Measurements from ENCODE around the gene PFKFB1.

PFKFB1 gene

DNA sequence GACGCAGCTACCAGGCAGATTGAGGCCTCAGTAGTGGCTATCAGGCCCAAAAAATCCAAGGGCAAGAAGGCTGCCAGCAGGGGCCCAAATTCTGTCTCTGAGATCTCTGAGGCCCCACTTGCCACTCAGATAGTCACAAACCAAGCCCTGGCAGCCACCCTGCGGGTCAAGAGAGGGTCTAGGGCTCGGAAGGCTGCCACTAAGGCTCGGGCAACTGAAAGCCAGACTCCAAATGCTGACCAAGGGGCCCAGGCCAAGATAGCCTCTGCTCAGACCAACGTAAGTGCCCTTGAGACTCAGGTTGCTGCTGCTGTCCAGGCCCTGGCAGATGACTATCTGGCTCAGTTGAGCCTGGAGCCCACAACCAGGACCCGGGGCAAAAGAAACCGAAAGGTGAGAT, 70.6 kb downstream of the PFKFB1 start:
- Mint-ChIP-seq H3K4me3 (no peak overlapping the region), H3K27ac (no peak overlapping the region), H3K9me3 (no peaks in the 10 kb centered on the region), H3K4me1 (ENCODE audit: low read depth) (peaks cover 10% of the 10 kb centered on the region), H3K27me3 (ENCODE audit: low read depth) (peaks cover 11% of the 10 kb centered on the region), H3K36me3 (ENCODE audit: low read depth) (no peaks in the 10 kb centered on the region)

DNA sequence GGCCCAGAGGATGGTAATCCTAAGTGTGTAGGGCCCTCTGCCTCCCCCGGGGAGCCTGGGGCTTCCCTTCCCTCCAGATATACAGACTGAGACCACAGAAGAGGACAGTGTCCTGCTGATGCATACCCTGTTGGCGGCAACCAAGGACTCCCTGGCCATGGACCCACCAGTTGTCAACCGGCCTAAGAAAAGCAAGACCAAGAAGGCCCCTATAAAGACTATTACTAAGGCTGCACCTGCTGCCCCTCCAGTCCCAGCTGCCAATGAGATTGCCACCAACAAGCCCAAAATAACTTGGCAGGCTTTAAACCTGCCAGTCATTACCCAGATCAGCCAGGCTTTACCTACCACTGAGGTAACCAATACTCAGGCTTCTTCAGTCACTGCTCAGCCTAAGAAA, 71.4 kb downstream of the PFKFB1 start:
- H3K4me1 Mint-ChIP-seq (ENCODE audit: low read depth) = peaks cover 10% of the 10 kb centered on the region
- H3K27ac Mint-ChIP-seq = no peak overlapping the region
- H3K27me3 Mint-ChIP-seq (ENCODE audit: low read depth) = peaks cover 11% of the 10 kb centered on the region
- no peaks in the 10 kb centered on the region for H3K36me3 Mint-ChIP-seq (ENCODE audit: low read depth)
- H3K9me3 Mint-ChIP-seq = no peaks in the 10 kb centered on the region
- H3K4me3 Mint-ChIP-seq = no peak overlapping the region

DNA sequence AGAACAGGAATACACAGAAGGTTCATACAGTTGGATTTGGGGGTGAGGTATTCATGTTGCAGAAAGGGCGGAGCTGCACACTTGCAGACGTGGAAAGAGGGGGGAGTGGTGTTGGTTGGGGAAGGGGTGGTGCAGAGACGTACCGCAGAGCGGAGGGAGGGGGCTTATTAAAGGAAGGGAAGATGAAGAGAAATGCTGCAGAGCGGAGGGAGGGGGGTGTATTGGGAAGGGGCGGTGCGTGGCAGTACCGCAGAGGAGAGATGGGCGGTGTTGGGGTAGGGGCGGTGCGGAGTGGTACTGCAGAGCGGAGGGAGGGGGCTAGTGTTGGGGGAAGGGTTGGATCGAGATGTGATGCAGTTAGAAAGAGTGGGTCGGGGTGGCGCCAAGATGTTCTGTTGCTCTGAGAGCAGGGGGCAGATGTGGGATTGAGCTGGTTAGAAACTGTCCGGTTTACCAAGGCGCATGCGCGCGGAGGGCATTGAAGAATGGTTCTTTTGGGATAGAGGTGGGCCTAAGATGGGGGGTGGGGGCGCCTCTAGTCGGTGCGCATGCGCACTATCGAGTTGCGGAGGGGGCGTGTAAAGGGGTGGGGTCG, 72.5 kb downstream of the PFKFB1 start:
- Mint-ChIP-seq H3K36me3 (ENCODE audit: low read depth) (no peaks in the 10 kb centered on the region), H3K9me3 (no peaks in the 10 kb centered on the region), H3K27ac (peak overlapping the region; percentile 50), H3K4me1 (ENCODE audit: low read depth) (peaks cover 10% of the 10 kb centered on the region), H3K4me3 (peak overlapping the region; percentile 91), H3K27me3 (ENCODE audit: low read depth) (peaks cover 11% of the 10 kb centered on the region)

DNA sequence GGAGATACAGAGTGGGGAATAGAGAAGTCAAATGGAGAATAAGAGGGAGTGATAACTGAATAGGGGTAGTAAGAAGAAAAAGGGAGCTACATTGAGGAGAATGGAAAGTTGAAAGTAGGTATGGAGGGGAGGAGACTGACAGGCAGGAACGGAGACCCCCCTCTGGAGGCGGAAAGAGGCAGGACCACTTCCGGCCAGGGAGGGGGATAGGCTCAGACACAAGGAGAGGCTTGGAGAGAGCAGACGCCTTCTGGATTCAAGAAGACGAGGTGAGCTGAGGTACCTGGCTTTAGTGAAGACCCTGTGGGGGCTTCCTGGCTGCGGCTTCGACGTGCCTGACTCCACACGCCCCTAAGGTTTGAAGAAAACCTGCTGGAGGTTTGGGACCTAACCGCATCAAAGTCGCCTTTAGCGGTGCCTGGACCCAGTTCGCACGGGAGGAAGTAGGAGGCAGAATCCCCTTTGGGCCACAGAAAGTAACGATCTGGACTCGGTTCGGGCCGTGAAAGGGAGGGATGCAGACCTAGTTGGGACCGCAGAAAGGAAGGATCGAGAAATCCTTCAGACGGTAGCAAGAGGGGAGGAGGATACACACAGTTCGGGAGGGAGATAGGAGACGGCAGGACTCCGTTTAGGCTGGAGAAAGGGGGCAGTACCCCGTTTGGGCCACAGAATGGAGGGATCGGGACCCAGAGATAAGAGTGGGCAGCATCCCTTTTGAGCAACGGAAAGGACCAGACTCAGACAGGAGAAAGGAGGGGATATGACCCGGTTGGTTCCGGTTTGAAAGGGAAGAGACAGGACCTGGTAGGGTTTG, 73.2 kb downstream of the PFKFB1 start, which contains the start of gene TRO:
TRO (plus strand) TSS at position 215 of the 817 bp plus-strand sequence. CDS start 1,423 bp downstream, outside the sequence.
- Mint-ChIP-seq H3K9me3 (no peaks in the 10 kb centered on the region), H3K4me1 (ENCODE audit: low read depth) (peaks cover 10% of the 10 kb centered on the region), H3K27me3 (ENCODE audit: low read depth) (peaks cover 11% of the 10 kb centered on the region), H3K36me3 (ENCODE audit: low read depth) (no peaks in the 10 kb centered on the region), H3K27ac (peak within 1 kb of the TSS; percentile 50), H3K4me3 (peak within 1 kb of the TSS; percentile 91)

DNA sequence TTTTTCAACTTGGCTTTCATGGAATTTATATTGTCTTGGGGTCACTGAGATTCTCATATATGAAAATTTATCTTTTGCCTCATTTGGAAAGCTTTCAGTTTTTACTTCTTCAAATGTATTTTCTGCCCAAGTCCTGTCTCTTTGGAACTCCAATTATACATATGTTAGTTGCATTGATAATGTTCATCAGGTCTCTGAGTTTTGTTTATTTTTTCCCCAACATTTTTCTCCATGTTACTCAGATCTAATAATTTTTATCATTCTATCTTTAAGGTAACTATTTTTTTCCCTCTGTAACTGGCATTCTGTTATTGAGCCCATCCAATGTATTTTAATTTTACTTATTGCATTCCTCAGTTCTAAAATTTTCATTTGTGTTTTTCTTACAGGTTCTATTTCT, 84.0 kb downstream of the PFKFB1 start:
- Mint-ChIP-seq H3K9me3 (peaks cover 5% of the 10 kb centered on the region), H3K36me3 (ENCODE audit: low read depth) (no peaks in the 10 kb centered on the region), H3K4me3 (no peak overlapping the region), H3K4me1 (ENCODE audit: low read depth) (no peaks in the 10 kb centered on the region), H3K27ac (no peak overlapping the region), H3K27me3 (ENCODE audit: low read depth) (no peaks in the 10 kb centered on the region)

DNA sequence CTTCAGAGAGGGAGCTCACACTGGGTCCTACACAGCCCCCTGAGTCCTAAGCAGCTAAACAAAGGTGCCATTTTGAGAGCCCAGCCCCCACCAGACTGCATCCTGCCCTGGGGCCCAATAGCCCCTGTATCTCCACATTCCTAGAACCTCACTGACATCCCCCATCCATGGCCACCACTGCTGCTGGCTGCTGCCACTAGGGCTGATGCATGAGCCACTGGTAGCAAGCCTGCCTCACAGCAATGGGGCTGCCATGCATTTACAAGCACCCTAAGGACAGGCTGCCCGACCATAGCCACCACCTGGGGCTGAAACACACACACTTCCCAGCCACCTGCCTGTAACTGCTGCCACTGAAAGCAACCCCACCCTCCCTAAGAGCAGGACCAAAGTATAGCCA, 99.8 kb downstream of the PFKFB1 start:
- Mint-ChIP-seq H3K36me3 (ENCODE audit: low read depth) (no peaks in the 10 kb centered on the region), H3K9me3 (no peaks in the 10 kb centered on the region), H3K4me1 (ENCODE audit: low read depth) (no peaks in the 10 kb centered on the region), H3K27me3 (ENCODE audit: low read depth) (peaks cover 4% of the 10 kb centered on the region), H3K4me3 (no peak overlapping the region), H3K27ac (no peak overlapping the region)

DNA sequence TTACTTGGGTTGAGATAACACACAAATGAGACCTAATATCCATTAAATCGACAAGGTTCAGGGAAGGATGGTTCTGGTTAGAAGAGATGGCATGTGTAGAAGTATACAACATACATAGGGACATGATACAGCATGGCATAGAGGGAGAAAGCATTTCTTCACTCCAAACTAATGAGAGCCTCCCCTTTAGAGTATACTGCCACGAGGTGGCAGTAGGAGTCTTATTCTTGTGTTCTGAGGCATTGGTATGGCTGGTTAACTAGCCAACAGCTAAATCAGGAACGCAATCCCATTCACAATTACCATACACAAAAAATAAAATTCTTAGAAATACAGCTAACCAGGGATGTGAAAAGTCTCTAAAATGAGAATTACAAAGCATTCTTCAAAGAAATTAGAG, 102.4 kb downstream of the PFKFB1 start:
- no peak overlapping the region for H3K27ac Mint-ChIP-seq
- H3K4me1 Mint-ChIP-seq (ENCODE audit: low read depth) = no peaks in the 10 kb centered on the region
- no peak overlapping the region for H3K4me3 Mint-ChIP-seq
- no peaks in the 10 kb centered on the region for H3K36me3 Mint-ChIP-seq (ENCODE audit: low read depth)
- H3K27me3 Mint-ChIP-seq (ENCODE audit: low read depth) = peaks cover 4% of the 10 kb centered on the region
- H3K9me3 Mint-ChIP-seq = no peaks in the 10 kb centered on the region

DNA sequence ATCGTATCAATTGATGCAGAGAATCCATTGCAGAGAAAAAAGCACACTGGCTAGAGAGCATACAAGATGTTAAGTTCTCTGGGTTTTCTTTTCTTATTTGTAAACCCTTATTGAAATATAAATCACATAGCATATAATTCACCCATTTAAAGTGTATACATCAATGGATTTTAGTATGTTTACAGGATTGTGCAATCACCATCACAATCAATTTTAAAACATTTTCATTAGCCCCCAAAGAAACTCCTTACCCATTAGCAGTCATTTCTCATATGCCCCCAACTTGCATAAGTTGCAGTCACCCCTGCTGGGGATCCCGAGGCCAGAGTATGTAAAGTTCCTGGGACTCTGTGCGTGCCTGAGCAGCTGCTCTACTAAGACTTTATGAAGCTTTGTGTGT, 108.2 kb downstream of the PFKFB1 start:
- no peaks in the 10 kb centered on the region for H3K9me3 Mint-ChIP-seq

More for the DNA sequence above, 108.2 kb downstream of the PFKFB1 start:
- H3K4me1 Mint-ChIP-seq (ENCODE audit: low read depth) = no peaks in the 10 kb centered on the region
- peaks cover 4% of the 10 kb centered on the region for H3K27me3 Mint-ChIP-seq (ENCODE audit: low read depth)
- no peak overlapping the region for H3K4me3 Mint-ChIP-seq
- no peaks in the 10 kb centered on the region for H3K36me3 Mint-ChIP-seq (ENCODE audit: low read depth)
- no peak overlapping the region for H3K27ac Mint-ChIP-seq
